IMR-90 (cell line): ENCODE results near the gene RPL27A.
A peak's percentile ranks its signal among the peaks of the same experiment; 100 is the strongest.

ENCODE experiments used
- MAZ ChIP-seq: IDR thresholded peaks from 2 replicates; pipeline ENCODE4 v1.6.1; 2012; ENCODE audit warnings: low read depth, mild to moderate bottlenecking, low read length, improper control_type of control experiment, moderate library complexity, borderline replicate concordance
- POLR2A ChIP-seq: IDR thresholded peaks from 2 replicates; pipeline ENCODE4 v1.6.1; 2012; ENCODE audit warnings: mild to moderate bottlenecking, low read depth, low read length
- RFX5 ChIP-seq: IDR thresholded peaks from 2 replicates; pipeline ENCODE4 v1.8.0; 2012; ENCODE audit warnings: low read depth, mild to moderate bottlenecking, low read length, moderate library complexity
- SMC3 ChIP-seq: fragments of 150-350 bp; IDR thresholded peaks from 2 replicates; pipeline ENCODE4 v1.6.1; 2016; ENCODE audit warnings: low read depth, mild to moderate bottlenecking, antibody characterized with exemption, low read length, moderate library complexity
- TF ChIP-seq, protein P1 (sequence below): conservative IDR thresholded peaks from 2 replicates; pipeline ENCODE4 v1.5.1; 2012; ENCODE audit warnings: mild to moderate bottlenecking, low read depth, low read length, improper control_type of control experiment

DNA sequence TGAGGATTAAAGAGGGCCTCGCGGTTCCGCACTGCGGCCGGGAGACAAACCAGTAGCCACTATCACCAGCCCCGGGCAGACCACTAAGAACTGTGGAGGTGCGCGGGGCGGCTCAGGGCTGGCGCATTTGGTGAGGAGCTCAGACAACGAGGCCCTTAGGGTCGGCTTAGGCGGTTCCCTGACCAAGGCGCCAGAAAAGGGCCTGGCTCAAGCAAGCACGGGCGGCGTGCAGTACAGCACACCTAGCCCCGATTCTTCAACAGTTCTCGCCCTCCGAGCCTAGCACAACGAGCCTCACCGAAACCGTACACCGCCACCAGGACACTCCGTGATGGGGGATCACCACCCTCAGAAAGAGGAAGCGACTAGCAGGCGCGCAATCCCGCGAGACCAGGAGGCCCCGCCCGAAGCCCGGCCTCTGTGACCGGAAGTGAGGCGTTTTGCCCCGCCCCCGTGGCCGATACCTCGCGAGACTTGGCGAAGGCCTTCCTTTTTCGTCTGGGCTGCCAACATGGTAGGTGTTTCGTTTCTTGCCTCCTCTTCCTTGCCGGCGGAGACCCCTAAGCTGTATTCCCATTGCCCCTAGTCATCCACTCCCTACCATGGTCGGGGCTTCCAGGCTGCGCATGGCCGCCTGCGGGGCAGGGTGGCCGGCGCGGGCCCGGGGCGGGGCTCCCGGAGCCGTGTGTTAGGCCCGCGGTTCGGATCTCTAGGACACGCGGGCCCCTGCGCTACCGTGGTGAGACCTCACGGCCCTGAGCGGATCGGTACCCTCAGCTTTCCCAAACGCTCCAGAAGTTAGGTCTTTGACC is at the start of gene RPL27A, which contains the start of gene TRIM66:
- TF ChIP-seq MAZ, result 0 out of 2 replicates have a peak, but pooled peaks have one; percentile 79
- no peak for TF ChIP-seq RFX5
- peak; percentile 97 for TF ChIP-seq POLR2A
- TF ChIP-seq, protein P1, sequence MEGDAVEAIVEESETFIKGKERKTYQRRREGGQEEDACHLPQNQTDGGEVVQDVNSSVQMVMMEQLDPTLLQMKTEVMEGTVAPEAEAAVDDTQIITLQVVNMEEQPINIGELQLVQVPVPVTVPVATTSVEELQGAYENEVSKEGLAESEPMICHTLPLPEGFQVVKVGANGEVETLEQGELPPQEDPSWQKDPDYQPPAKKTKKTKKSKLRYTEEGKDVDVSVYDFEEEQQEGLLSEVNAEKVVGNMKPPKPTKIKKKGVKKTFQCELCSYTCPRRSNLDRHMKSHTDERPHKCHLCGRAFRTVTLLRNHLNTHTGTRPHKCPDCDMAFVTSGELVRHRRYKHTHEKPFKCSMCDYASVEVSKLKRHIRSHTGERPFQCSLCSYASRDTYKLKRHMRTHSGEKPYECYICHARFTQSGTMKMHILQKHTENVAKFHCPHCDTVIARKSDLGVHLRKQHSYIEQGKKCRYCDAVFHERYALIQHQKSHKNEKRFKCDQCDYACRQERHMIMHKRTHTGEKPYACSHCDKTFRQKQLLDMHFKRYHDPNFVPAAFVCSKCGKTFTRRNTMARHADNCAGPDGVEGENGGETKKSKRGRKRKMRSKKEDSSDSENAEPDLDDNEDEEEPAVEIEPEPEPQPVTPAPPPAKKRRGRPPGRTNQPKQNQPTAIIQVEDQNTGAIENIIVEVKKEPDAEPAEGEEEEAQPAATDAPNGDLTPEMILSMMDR, result peak; percentile 10; the same call in 1 of the 2 replicates
- TF ChIP-seq SMC3, result no peak; the same call in 1 of the 2 replicates
